ENCODE results near the gene SLC4A5. TPM values are rescaled to one million over a fixed set of nuclear protein-coding genes. Genes with fewer than 3 reads are reported as not detected.
A peak's percentile ranks its signal among the peaks of the same experiment; 100 is the strongest.
"Not testable (repeated sequence)": the region's sequence is repeated elsewhere in the genome, so short reads cannot be mapped to it uniquely, and the experiment has no call there.

SLC4A5 gene
- total RNA-seq, 1 experiment from 2014 or later: not detected

- peaks cover 19% of the 10 kb centered on the region; the same call in 1 of the 2 replicates for H3K27me3 ChIP-seq (ENCODE audit: insufficient read depth, low read depth)
- BruUV-seq (replicated peaks): no TSS peak
- H3K9me2 ChIP-seq (ENCODE audit: insufficient read depth): no peaks in the 10 kb centered on the region
- POLR2A ChIA-PET (ENCODE audit: unreplicated experiment): no interaction called here
- H3K4me2 ChIP-seq: no peak overlapping the region
- no peaks in the 10 kb centered on the region for H3K79me2 ChIP-seq (ENCODE audit: low read depth)
- no peak for DNase-seq
- no peaks in the 10 kb centered on the region for H3K36me3 ChIP-seq (ENCODE audit: low read depth)
- no peaks in the 10 kb centered on the region for H4K20me1 ChIP-seq (ENCODE audit: insufficient read depth)
- intact Hi-C loops (cut with micrococcal nuclease; ENCODE audit: unreplicated experiment): no loop called here
- no peaks in the 10 kb centered on the region for H3F3A ChIP-seq (ENCODE audit: insufficient read depth, low read depth)
- no peak overlapping the region for H3K4me3 ChIP-seq
- no peaks in the 10 kb centered on the region for H3K4me1 ChIP-seq (replicated peaks; ENCODE audit: insufficient read depth)
- H3K9me3 ChIP-seq (ENCODE audit: insufficient read depth, low read depth): no peaks in the 10 kb centered on the region
- CTCF ChIA-PET: no interaction called here
- no peak overlapping the region for H3K27ac ChIP-seq
- no peak overlapping the region for H2AFZ ChIP-seq
- no peak for TF ChIP-seq CTCF (conservative IDR thresholded peaks at IDR 0.05)
- no peak for TF ChIP-seq EZH2 (IDR thresholded peaks at IDR 0.05; ENCODE audit: low read depth)
These were observed 4.5 kb upstream of the SLC4A5 start for GRCh38 chr2:74347742-74348141.

GRCh38 chr2:74347303-74347702 is 4.1 kb upstream of the SLC4A5 start:
- DNase-seq: no peak
- no peaks in the 10 kb centered on the region for H3K4me1 ChIP-seq (replicated peaks; ENCODE audit: insufficient read depth)
- H3K27ac ChIP-seq: no peak overlapping the region
- H3K4me3 ChIP-seq: no peak overlapping the region
- no peaks in the 10 kb centered on the region for H3K36me3 ChIP-seq (ENCODE audit: low read depth)
- no TSS peak for BruUV-seq (replicated peaks)
- H3K4me2 ChIP-seq: no peak overlapping the region
- H3K9me2 ChIP-seq (ENCODE audit: insufficient read depth): no peaks in the 10 kb centered on the region
- POLR2A ChIA-PET (ENCODE audit: unreplicated experiment): no interaction called here
- TF ChIP-seq CTCF (conservative IDR thresholded peaks at IDR 0.05): no peak
- no peak for TF ChIP-seq EZH2 (IDR thresholded peaks at IDR 0.05; ENCODE audit: low read depth)
- no peaks in the 10 kb centered on the region for H3K79me2 ChIP-seq (ENCODE audit: low read depth)
- no peaks in the 10 kb centered on the region for H3K9me3 ChIP-seq (ENCODE audit: insufficient read depth, low read depth)
- H3K27me3 ChIP-seq (ENCODE audit: insufficient read depth, low read depth): peaks cover 23% of the 10 kb centered on the region; the same call in 1 of the 2 replicates
- H3F3A ChIP-seq (ENCODE audit: insufficient read depth, low read depth): no peaks in the 10 kb centered on the region
- CTCF ChIA-PET: no interaction called here
- intact Hi-C loops (cut with micrococcal nuclease; ENCODE audit: unreplicated experiment): no loop called here
- H2AFZ ChIP-seq: no peak overlapping the region
- H4K20me1 ChIP-seq (ENCODE audit: insufficient read depth): no peaks in the 10 kb centered on the region

GRCh38 chr2:74345272-74345943 is 2.2 kb upstream of the SLC4A5 start:
- TF ChIP-seq EZH2 (IDR thresholded peaks at IDR 0.05; ENCODE audit: low read depth): no peak
- no peak for TF ChIP-seq CTCF (conservative IDR thresholded peaks at IDR 0.05)
- Histone ChIP-seq H3K79me2 (ENCODE audit: low read depth) (no peaks in the 10 kb centered on the region), H3K27me3 (ENCODE audit: insufficient read depth, low read depth) (peaks cover 36% of the 10 kb centered on the region; the same call in 1 of the 2 replicates), H3K9me3 (ENCODE audit: insufficient read depth, low read depth) (no peaks in the 10 kb centered on the region), H3F3A (ENCODE audit: insufficient read depth, low read depth) (no peaks in the 10 kb centered on the region), H3K4me3 (no peak overlapping the region), H3K9me2 (ENCODE audit: insufficient read depth) (no peaks in the 10 kb centered on the region), H3K4me2 (no peak overlapping the region), H4K20me1 (ENCODE audit: insufficient read depth) (no peaks in the 10 kb centered on the region), H3K27ac (no peak overlapping the region), H3K36me3 (ENCODE audit: low read depth) (no peaks in the 10 kb centered on the region), H2AFZ (no peak overlapping the region), H3K4me1 (replicated peaks; ENCODE audit: insufficient read depth) (no peaks in the 10 kb centered on the region)
- no TSS peak for BruUV-seq (replicated peaks)
- intact Hi-C loops (cut with micrococcal nuclease; ENCODE audit: unreplicated experiment): no loop called here
- ChIA-PET CTCF (no interaction called here), POLR2A (ENCODE audit: unreplicated experiment) (no interaction called here)
- no peak for DNase-seq

- H3K27me3 ChIP-seq (ENCODE audit: insufficient read depth, low read depth); H3K4me1 ChIP-seq (replicated peaks; ENCODE audit: insufficient read depth); H2AFZ ChIP-seq; H3K36me3 ChIP-seq (ENCODE audit: low read depth); H3K9me2 ChIP-seq (ENCODE audit: insufficient read depth); H3K4me3 ChIP-seq; H4K20me1 ChIP-seq (ENCODE audit: insufficient read depth); H3K27ac ChIP-seq; intact Hi-C loops (cut with micrococcal nuclease; ENCODE audit: unreplicated experiment); H3K79me2 ChIP-seq (ENCODE audit: low read depth); H3F3A ChIP-seq (ENCODE audit: insufficient read depth, low read depth); H3K9me3 ChIP-seq (ENCODE audit: insufficient read depth, low read depth); POLR2A ChIA-PET (ENCODE audit: unreplicated experiment); BruUV-seq (replicated peaks); H3K4me2 ChIP-seq: not testable (repeated sequence)
- CTCF ChIA-PET: interaction anchor here (0.7 kb wide), 1 partner anchor 17 kb away, joined by 3 read pairs; no protein-coding TSS in a partner anchor
- peak in 1 of 2 experiments; percentile 3 for DNase-seq
These were observed 7.0 kb downstream of the SLC4A5 start for GRCh38 chr2:74336227-74336626.
